ENCODE results near the gene FADS6.

The FADS6 gene

GRCh38 chr17:74879308-74879707 lies 14.1 kb downstream of the FADS6 start:
- H3K36me3 ChIP-seq (ENCODE audit: control insufficient read depth, low read depth, low read length) = no peaks in the 10 kb centered on the region
- no peak overlapping the region for H3K9ac ChIP-seq (ENCODE audit: low read length)
- no peak overlapping the region for H3K27ac ChIP-seq (ENCODE audit: low read length)
- no peaks in the 10 kb centered on the region for H3K27me3 ChIP-seq (ENCODE audit: control insufficient read depth, insufficient read depth, low read length)
- no peak overlapping the region for H3K4me3 ChIP-seq (ENCODE audit: low read length)
- H3K4me1 ChIP-seq (ENCODE audit: control insufficient read depth, low read depth, low read length) = peaks cover 5% of the 10 kb centered on the region
- H3K9me3 ChIP-seq (ENCODE audit: control insufficient read depth, low read depth, low read length) = no peaks in the 10 kb centered on the region

GRCh38 chr17:74878658-74879057 lies 14.8 kb downstream of the FADS6 start:
- H3K4me1 ChIP-seq (ENCODE audit: control insufficient read depth, low read depth, low read length) = peaks cover 11% of the 10 kb centered on the region
- H3K27me3 ChIP-seq (ENCODE audit: control insufficient read depth, insufficient read depth, low read length) = no peaks in the 10 kb centered on the region
- no peak overlapping the region for H3K9ac ChIP-seq (ENCODE audit: low read length)
- H3K36me3 ChIP-seq (ENCODE audit: control insufficient read depth, low read depth, low read length) = no peaks in the 10 kb centered on the region
- no peak overlapping the region for H3K4me3 ChIP-seq (ENCODE audit: low read length)
- no peaks in the 10 kb centered on the region for H3K9me3 ChIP-seq (ENCODE audit: control insufficient read depth, low read depth, low read length)
- no peak overlapping the region for H3K27ac ChIP-seq (ENCODE audit: low read length)

- Histone ChIP-seq H3K4me1 (ENCODE audit: control insufficient read depth, low read depth, low read length) (peaks cover 6% of the 10 kb centered on the region), H3K27me3 (ENCODE audit: control insufficient read depth, insufficient read depth, low read length) (no peaks in the 10 kb centered on the region), H3K4me3 (ENCODE audit: low read length) (no peak overlapping the region), H3K9ac (ENCODE audit: low read length) (no peak overlapping the region), H3K36me3 (ENCODE audit: control insufficient read depth, low read depth, low read length) (no peaks in the 10 kb centered on the region), H3K27ac (ENCODE audit: low read length) (no peak overlapping the region), H3K9me3 (ENCODE audit: control insufficient read depth, low read depth, low read length) (no peaks in the 10 kb centered on the region)
Observed at GRCh38 chr17:74877592-74878548, 15.6 kb downstream of the FADS6 start.

- peaks cover 6% of the 10 kb centered on the region for H3K4me1 ChIP-seq (ENCODE audit: control insufficient read depth, low read depth, low read length)
- H3K36me3 ChIP-seq (ENCODE audit: control insufficient read depth, low read depth, low read length) = no peaks in the 10 kb centered on the region
Observed at GRCh38 chr17:74875977-74876593, 17.3 kb downstream of the FADS6 start.

GRCh38 chr17:74875155-74875976 lies 18.1 kb downstream of the FADS6 start:
- H3K36me3 ChIP-seq (ENCODE audit: control insufficient read depth, low read depth, low read length) = no peaks in the 10 kb centered on the region
- no peak overlapping the region for H3K9ac ChIP-seq (ENCODE audit: low read length)
- H3K4me1 ChIP-seq (ENCODE audit: control insufficient read depth, low read depth, low read length) = peaks cover 6% of the 10 kb centered on the region
- no peak overlapping the region for H3K4me3 ChIP-seq (ENCODE audit: low read length)
- no peak overlapping the region for H3K27ac ChIP-seq (ENCODE audit: low read length)
- H3K27me3 ChIP-seq (ENCODE audit: control insufficient read depth, insufficient read depth, low read length) = peaks cover 6% of the 10 kb centered on the region
- no peaks in the 10 kb centered on the region for H3K9me3 ChIP-seq (ENCODE audit: control insufficient read depth, low read depth, low read length)

More at GRCh38 chr17:74875977-74876593, 17.3 kb downstream of the FADS6 start:
- Histone ChIP-seq H3K9ac (ENCODE audit: low read length) (no peak overlapping the region), H3K27ac (ENCODE audit: low read length) (no peak overlapping the region), H3K4me3 (ENCODE audit: low read length) (no peak overlapping the region), H3K27me3 (ENCODE audit: control insufficient read depth, insufficient read depth, low read length) (peaks cover 6% of the 10 kb centered on the region), H3K9me3 (ENCODE audit: control insufficient read depth, low read depth, low read length) (no peaks in the 10 kb centered on the region)

- Histone ChIP-seq H3K9me3 (ENCODE audit: control insufficient read depth, low read depth, low read length) (no peaks in the 10 kb centered on the region), H3K36me3 (ENCODE audit: control insufficient read depth, low read depth, low read length) (no peaks in the 10 kb centered on the region), H3K27me3 (ENCODE audit: control insufficient read depth, insufficient read depth, low read length) (peaks cover 6% of the 10 kb centered on the region), H3K27ac (ENCODE audit: low read length) (no peak overlapping the region), H3K4me1 (ENCODE audit: control insufficient read depth, low read depth, low read length) (peaks cover 6% of the 10 kb centered on the region), H3K4me3 (ENCODE audit: low read length) (no peak overlapping the region), H3K9ac (ENCODE audit: low read length) (no peak overlapping the region)
Observed at GRCh38 chr17:74874615-74875037, 18.8 kb downstream of the FADS6 start.

- H3K4me3 ChIP-seq (ENCODE audit: low read length) = peak overlapping the region; percentile 86
- no peaks in the 10 kb centered on the region for H3K36me3 ChIP-seq (ENCODE audit: control insufficient read depth, low read depth, low read length)
- H3K27ac ChIP-seq (ENCODE audit: low read length) = peak overlapping the region; percentile 87
- H3K9ac ChIP-seq (ENCODE audit: low read length) = peak overlapping the region; percentile 88
- peaks cover 6% of the 10 kb centered on the region for H3K27me3 ChIP-seq (ENCODE audit: control insufficient read depth, insufficient read depth, low read length)
- no peaks in the 10 kb centered on the region for H3K9me3 ChIP-seq (ENCODE audit: control insufficient read depth, low read depth, low read length)
- peaks cover 6% of the 10 kb centered on the region for H3K4me1 ChIP-seq (ENCODE audit: control insufficient read depth, low read depth, low read length)
Observed at GRCh38 chr17:74873874-74874614, 19.4 kb downstream of the FADS6 start.

GRCh38 chr17:74873037-74873873 lies 20.2 kb downstream of the FADS6 start:
- H3K9ac ChIP-seq (ENCODE audit: low read length) = peak overlapping the region; percentile 88
- H3K4me1 ChIP-seq (ENCODE audit: control insufficient read depth, low read depth, low read length) = peaks cover 6% of the 10 kb centered on the region
- peak overlapping the region; percentile 87 for H3K27ac ChIP-seq (ENCODE audit: low read length)
- H3K36me3 ChIP-seq (ENCODE audit: control insufficient read depth, low read depth, low read length) = no peaks in the 10 kb centered on the region
- H3K9me3 ChIP-seq (ENCODE audit: control insufficient read depth, low read depth, low read length) = no peaks in the 10 kb centered on the region
- H3K27me3 ChIP-seq (ENCODE audit: control insufficient read depth, insufficient read depth, low read length) = peaks cover 6% of the 10 kb centered on the region
- peak overlapping the region; percentile 86 for H3K4me3 ChIP-seq (ENCODE audit: low read length)

GRCh38 chr17:74872313-74873036 lies 21.0 kb downstream of the FADS6 start, which contains the start of gene FDXR:
Gene FDXR, minus strand, starts transcription at chr17:74872994. Its CDS starts 50 bp downstream, at chr17:74872944.
- Histone ChIP-seq H3K4me1 (ENCODE audit: control insufficient read depth, low read depth, low read length) (peaks cover 6% of the 10 kb centered on the region), H3K36me3 (ENCODE audit: control insufficient read depth, low read depth, low read length) (no peaks in the 10 kb centered on the region), H3K9ac (ENCODE audit: low read length) (peak within 1 kb of the TSS; percentile 88), H3K9me3 (ENCODE audit: control insufficient read depth, low read depth, low read length) (no peaks in the 10 kb centered on the region), H3K27me3 (ENCODE audit: control insufficient read depth, insufficient read depth, low read length) (peaks cover 6% of the 10 kb centered on the region), H3K27ac (ENCODE audit: low read length) (peak within 1 kb of the TSS; percentile 87), H3K4me3 (ENCODE audit: low read length) (peak within 1 kb of the TSS; percentile 86)
